B cell (primary cell): ENCODE measurements around the gene APBA3.

Experiments
- CTCF ChIP-seq: fragments of 200-600 bp; IDR thresholded peaks from one replicate; pipeline ENCODE4 v1.8.0; 2022; ENCODE audit warnings: antibody characterized with exemption, mild to moderate bottlenecking
- EZH2 ChIP-seq: IDR thresholded peaks from 2 replicates; pipeline ENCODE4 v1.6.1; 2012; ENCODE audit warnings: borderline replicate concordance, low read depth, mild to moderate bottlenecking, moderate library complexity, low read length; ENCODE audit not compliant: insufficient read depth, poor library complexity, severe bottlenecking

DNA sequence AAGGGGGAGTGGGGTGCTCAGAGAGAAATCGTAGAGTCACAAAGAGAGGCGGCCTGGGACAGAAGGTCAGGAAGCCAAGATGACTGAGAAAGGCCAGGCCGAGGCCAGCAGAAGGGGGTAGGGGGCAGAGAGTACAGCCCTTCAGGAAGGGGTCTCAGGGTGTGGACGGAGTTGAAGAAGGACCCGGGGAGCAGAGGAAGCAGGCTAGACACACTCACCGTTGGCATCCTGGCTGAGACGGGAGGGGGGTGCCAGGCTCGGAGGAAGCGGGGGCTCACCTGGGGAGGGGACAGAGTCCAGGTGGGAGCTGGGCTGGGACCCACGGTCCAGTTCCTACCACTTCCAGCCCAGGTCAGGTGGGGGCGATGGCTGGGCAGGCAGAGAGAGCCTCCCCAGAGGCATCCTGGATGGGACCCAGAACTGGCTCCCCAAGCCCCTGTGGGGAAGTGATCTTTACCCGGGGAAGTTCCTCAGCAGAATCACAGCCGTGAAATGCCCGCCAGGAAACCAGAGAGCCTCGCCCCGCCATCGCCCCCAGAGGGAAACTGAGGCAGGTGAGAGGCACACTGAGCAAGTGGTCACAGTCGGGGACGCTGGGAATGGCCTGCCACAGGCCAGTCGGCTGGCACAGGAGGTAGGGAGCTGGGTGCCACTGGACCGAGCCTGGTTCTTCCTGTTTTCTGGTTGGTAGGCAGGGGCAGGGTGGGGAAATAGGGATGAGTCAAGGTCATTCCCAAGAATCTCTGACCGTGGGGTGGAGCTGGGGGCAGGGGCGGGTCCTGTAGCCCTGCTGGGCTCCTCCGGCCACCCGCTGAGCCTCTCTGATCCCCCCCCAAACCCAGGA, 23.3 kb upstream of the APBA3 start:
- TF ChIP-seq CTCF (no peak), EZH2 (no peak)
